K562 (cell line): ENCODE results near the gene ZNF747. TPM values are rescaled to one million over a fixed set of nuclear protein-coding genes. Genes with fewer than 3 reads are reported as not detected.

ENCODE experiments used
- CBX8 ChIP-seq: fragments of 200-600 bp; sonication (generic); IDR thresholded peaks from 2 replicates; pipeline ENCODE4 v1.6.1; 2012; ENCODE audit warnings: borderline replicate concordance, mixed run types, low read depth, mild to moderate bottlenecking, moderate library complexity, mixed read lengths, low read length, control low read depth, inconsistent platforms; ENCODE audit not compliant: poor library complexity, severe bottlenecking; ENCODE audit errors: extremely low read depth
- E2F4 ChIP-seq: sonication (generic); formaldehyde crosslinking; IDR thresholded peaks from 2 replicates; pipeline ENCODE4 v1.8.0; 2022; ENCODE audit warnings: mild to moderate bottlenecking, low read depth, missing genetic modification reagents
- FOXK1 ChIP-seq: sonication (generic); formaldehyde crosslinking; IDR thresholded peaks from 2 replicates; pipeline ENCODE4 v1.8.0; 2022; ENCODE audit warnings: missing genetic modification reagents, mild to moderate bottlenecking, borderline replicate concordance
- HIVEP1 ChIP-seq: fragments of 250-450 bp; sonication (Bioruptor Pico); IDR thresholded peaks from 2 replicates; pipeline ENCODE4 v1.4.0; 2020; ENCODE audit warnings: mild to moderate bottlenecking
- IFI16 ChIP-seq: fragments of 250-450 bp; sonication (Bioruptor Pico); IDR thresholded peaks from 2 replicates; pipeline ENCODE4 v2.1.2; 2022; ENCODE audit warnings: mild to moderate bottlenecking, inconsistent platforms
- KLF1 ChIP-seq: fragments of 450-650 bp; IDR thresholded peaks from 2 replicates; pipeline ENCODE4 v1.6.1; 2016; ENCODE audit warnings: missing genetic modification characterization, missing compliant biosample characterization
- MITF ChIP-seq: IDR thresholded peaks from 2 replicates; pipeline ENCODE4 v1.6.1; 2014; ENCODE audit warnings: antibody characterized with exemption
- MLX ChIP-seq, 2 experiments: fragments of 450-650 bp in 1 of 2; sonication (generic) in 1 of 2; formaldehyde crosslinking; conservative IDR thresholded peaks; 2 replicates each; pipeline versions ENCODE4 v1.4.0 to v1.8.1; 2020 to 2022; ENCODE audit warnings: mild to moderate bottlenecking in 1 of 2, missing genetic modification reagents in 1 of 2
- POLR2B ChIP-seq: fragments of 450-650 bp; IDR thresholded peaks from 2 replicates; pipeline ENCODE4 v1.6.1; 2018; ENCODE audit warnings: low read depth; ENCODE audit not compliant: partially characterized antibody
- PRPF4 ChIP-seq: fragments of 200-400 bp; formaldehyde crosslinking; IDR thresholded peaks from one replicate; pipeline ENCODE4 v1.6.1; 2017; ENCODE audit warnings: low read length, low read depth, mild to moderate bottlenecking; ENCODE audit not compliant: insufficient read depth, poor library complexity, severe bottlenecking
- RUNX1 ChIP-seq: sonication (generic); IDR thresholded peaks from 2 replicates; pipeline ENCODE4 v1.6.1; 2016; ENCODE audit warnings: antibody characterized with exemption, low read depth
- SMARCE1 ChIP-seq: fragments of 450-650 bp; IDR thresholded peaks from 2 replicates; pipeline ENCODE4 v1.7.1; 2016; ENCODE audit warnings: mild to moderate bottlenecking
- ZBTB1 ChIP-seq: sonication (generic); formaldehyde crosslinking; IDR thresholded peaks from 2 replicates; pipeline ENCODE4 v1.8.1; 2023; ENCODE audit warnings: missing genetic modification reagents, low read depth, mild to moderate bottlenecking, borderline replicate concordance
- ZNF12 ChIP-seq: sonication (generic); formaldehyde crosslinking; IDR thresholded peaks from 2 replicates; pipeline ENCODE4 v1.4.0; 2020; ENCODE audit warnings: mild to moderate bottlenecking, missing genetic modification reagents
- ZNF143 ChIP-seq: sonication (generic); formaldehyde crosslinking; IDR thresholded peaks from 2 replicates; pipeline ENCODE4 v1.9.0; 2022; ENCODE audit warnings: mild to moderate bottlenecking, missing genetic modification reagents
- ZNF609 ChIP-seq: sonication (generic); formaldehyde crosslinking; IDR thresholded peaks from 2 replicates; pipeline ENCODE4 v1.8.1; 2023; ENCODE audit warnings: missing genetic modification reagents, mild to moderate bottlenecking, borderline replicate concordance
- polyA plus RNA-seq, 8 experiments: library from polyadenylated mRNA; depleted of rRNA in 4 of 8; stranded (reverse) in 5 of 8; unstranded in 3 of 8; fragments of >200 nt; fragmentation: Nextera tagmentation in 2 of 8; fragmentation: Illumina TruSeq in 1 of 8; extraction: Ambion mirVana in 2 of 8; extraction: Trizol in 1 of 8; gene quantifications; 2 replicates each; pipeline versions ENCODE4 v1.2.1 to v1.2.3, GENCODE V29; 2011 to 2014; ENCODE audit warnings: inconsistent platforms in 1 of 8, missing spikeins in 1 of 8
- total RNA-seq, 7 experiments: library from RNA; depleted of rRNA in 6 of 7; stranded (reverse); fragments of >200 nt in 6 of 7; fragmentation: Illumina TruSeq in 2 of 7; extraction: Trizol in 2 of 7; gene quantifications; 2 replicates each; pipeline versions ENCODE4 v1.2.1 to v1.2.3, GENCODE V29; 2011 to 2021; ENCODE audit warnings: low replicate concordance in 1 of 7
- TF ChIP-seq, protein P1 (sequence below): fragments of 250-450 bp; sonication (Bioruptor Pico); IDR thresholded peaks from 2 replicates; pipeline ENCODE4 v1.8.0; 2021; ENCODE audit warnings: borderline replicate concordance, mild to moderate bottlenecking, moderate library complexity; ENCODE audit not compliant: poor library complexity, severe bottlenecking

Gene ZNF747
- total and polyA plus RNA-seq, 9 of the 15 experiments (the other 6 are each of a cell fraction or from before 2014, with no cell fraction given): 0.14 to 3.3 (median 1.5) TPM

DNA sequence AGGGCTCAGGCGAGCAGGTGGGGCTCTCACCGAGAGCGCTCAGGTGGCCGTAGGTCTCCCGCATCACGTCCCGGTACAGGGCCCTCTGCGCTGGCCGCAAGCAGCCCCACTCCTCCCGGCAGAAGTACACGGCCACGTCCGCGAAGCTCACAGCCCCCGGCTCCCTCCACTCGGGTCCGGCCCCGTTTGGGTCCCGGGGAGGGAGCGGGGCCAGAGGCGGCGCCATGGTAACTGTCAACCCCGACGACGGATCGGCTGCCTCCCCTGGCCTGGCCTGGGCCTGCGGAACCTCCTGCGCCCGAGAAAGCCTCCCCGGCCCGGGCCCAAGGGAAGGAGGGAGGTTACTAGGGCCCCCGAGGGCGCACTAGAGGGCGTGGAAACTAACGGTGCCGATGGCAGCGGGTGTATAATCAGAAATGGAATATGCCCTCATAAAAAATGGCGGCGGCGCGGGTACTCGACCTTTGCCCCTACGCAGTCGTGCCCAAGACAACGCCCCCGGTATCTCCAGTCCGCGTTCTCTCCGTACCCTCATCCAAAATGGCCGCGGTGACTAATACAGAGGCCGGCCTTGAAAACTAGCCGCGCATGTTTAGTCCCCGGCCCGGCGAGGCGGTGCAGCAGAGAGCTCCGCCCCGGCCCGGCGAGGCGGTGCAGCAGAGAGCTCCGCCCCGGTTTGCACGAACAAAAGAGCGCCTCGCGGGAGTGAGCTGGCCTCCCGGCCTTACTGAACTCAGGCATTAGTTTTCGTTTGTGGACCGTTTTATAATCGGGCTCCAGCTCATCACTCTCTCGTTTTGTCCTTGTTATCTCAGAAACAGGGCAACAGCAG, 23.5 kb upstream of the ZNF747 start, which contains the start of gene ZNF764 (continued):
- TF ChIP-seq CBX8 (no peak), MITF (no peak), SMARCE1 (no peak), ZNF143 (no peak), HIVEP1 (no peak), ZNF12 (no peak), MLX (CRISPR knock-in tag; conservative IDR thresholded peaks at IDR 0.05) (no peak; a peak in 1 of 4 replicates), PRPF4 (no peak), FOXK1 (no peak), IFI16 (CRISPR knock-in tag) (no peak), KLF1 (tag) (0 out of 2 replicates have a peak, but pooled peaks have one; percentile 40), ZBTB1 (CRISPR knock-in tag) (peak; percentile 39; the same call in 1 of the 2 replicates), POLR2B (peak; percentile 55), RUNX1 (no peak), E2F4 (CRISPR knock-in tag) (0 out of 2 replicates have a peak, but pooled peaks have one; percentile 26), ZNF609 (no peak)
- TF ChIP-seq, protein P1, sequence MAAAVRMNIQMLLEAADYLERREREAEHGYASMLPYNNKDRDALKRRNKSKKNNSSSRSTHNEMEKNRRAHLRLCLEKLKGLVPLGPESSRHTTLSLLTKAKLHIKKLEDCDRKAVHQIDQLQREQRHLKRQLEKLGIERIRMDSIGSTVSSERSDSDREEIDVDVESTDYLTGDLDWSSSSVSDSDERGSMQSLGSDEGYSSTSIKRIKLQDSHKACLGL: no peak
